ENCODE results near the gene ATP8A2.

GRCh38 chr13:25872481-25873241 lies 500.9 kb downstream of the ATP8A2 start:
- TF ChIP-seq CTCF (IDR thresholded peaks at IDR 0.05): no peak
- no peak for TF ChIP-seq TCF7L2 (IDR thresholded peaks at IDR 0.05; ENCODE audit: low read depth, low read length)
- no peak for TF ChIP-seq POLR2AphosphoS5 (IDR thresholded peaks at IDR 0.05; ENCODE audit: low read depth, low read length)

All from Panc1 (cell line).